HepG2 (cell line): ENCODE measurements around the gene HOXA13. TPM values are rescaled to one million over a fixed set of nuclear protein-coding genes. Genes with fewer than 3 reads are reported as not detected.
A peak's percentile ranks its signal among the peaks of the same experiment; 100 is the strongest.

Experiments
- MTA1 ChIP-seq: sonication (generic); formaldehyde crosslinking; IDR thresholded peaks from 2 replicates; pipeline ENCODE4 v1.4.0; 2020; ENCODE audit warnings: missing genetic modification reagents, mild to moderate bottlenecking, borderline replicate concordance
- SAP130 ChIP-seq: IDR thresholded peaks from 2 replicates; pipeline ENCODE4 v1.6.1; 2016; ENCODE audit warnings: low read depth
- polyA plus RNA-seq, 8 experiments: library from polyadenylated mRNA; depleted of rRNA in 3 of 8; stranded (reverse) in 7 of 8; unstranded in 1 of 8; fragments of >200 nt; fragmentation: Illumina TruSeq in 4 of 8; extraction: Trizol in 4 of 8; gene quantifications; 2 replicates each; pipeline versions ENCODE4 v1.2.1 to v1.2.3, GENCODE V29; 2011 to 2016; ENCODE audit warnings: low read depth in 4 of 8, missing spikeins in 1 of 8, mixed read lengths in 1 of 8; ENCODE audit not compliant: insufficient read depth in 1 of 8
- total RNA-seq, 5 experiments: library from RNA; depleted of rRNA; stranded (reverse); fragments of >200 nt; fragmentation: Illumina TruSeq; extraction: Trizol; gene quantifications; 2 replicates each; pipeline ENCODE4 v1.2.3, GENCODE V29; 2016; ENCODE audit warnings: low read depth in 1 of 5
- TF ChIP-seq, protein P1 (sequence below): sonication (generic); formaldehyde crosslinking; IDR thresholded peaks from 2 replicates; pipeline ENCODE4 v1.5.1; 2020; ENCODE audit warnings: mild to moderate bottlenecking, missing genetic modification reagents, moderate library complexity
- TF ChIP-seq, protein P2 (sequence below): sonication (generic); formaldehyde crosslinking; IDR thresholded peaks from 2 replicates; pipeline ENCODE4 v1.5.1; 2020; ENCODE audit warnings: missing genetic modification reagents, mild to moderate bottlenecking, borderline replicate concordance
- TF ChIP-seq, protein P3 (sequence below), 2 experiments: sonication (generic) in 1 of 2; formaldehyde crosslinking in 1 of 2; IDR thresholded peaks; 2 replicates each; pipeline versions ENCODE4 v1.6.1 to v1.9.0; 2014 to 2022; ENCODE audit warnings: antibody characterized with exemption in 1 of 2, borderline replicate concordance in 1 of 2, inconsistent platforms in 1 of 2, low read depth in 1 of 2, missing genetic modification reagents in 1 of 2

HOXA13 gene
- total and polyA plus RNA-seq, 2 of the 13 experiments (the other 11 are each of a cell fraction or from before 2014, with no cell fraction given), result 0.01 to 0.04 TPM

DNA sequence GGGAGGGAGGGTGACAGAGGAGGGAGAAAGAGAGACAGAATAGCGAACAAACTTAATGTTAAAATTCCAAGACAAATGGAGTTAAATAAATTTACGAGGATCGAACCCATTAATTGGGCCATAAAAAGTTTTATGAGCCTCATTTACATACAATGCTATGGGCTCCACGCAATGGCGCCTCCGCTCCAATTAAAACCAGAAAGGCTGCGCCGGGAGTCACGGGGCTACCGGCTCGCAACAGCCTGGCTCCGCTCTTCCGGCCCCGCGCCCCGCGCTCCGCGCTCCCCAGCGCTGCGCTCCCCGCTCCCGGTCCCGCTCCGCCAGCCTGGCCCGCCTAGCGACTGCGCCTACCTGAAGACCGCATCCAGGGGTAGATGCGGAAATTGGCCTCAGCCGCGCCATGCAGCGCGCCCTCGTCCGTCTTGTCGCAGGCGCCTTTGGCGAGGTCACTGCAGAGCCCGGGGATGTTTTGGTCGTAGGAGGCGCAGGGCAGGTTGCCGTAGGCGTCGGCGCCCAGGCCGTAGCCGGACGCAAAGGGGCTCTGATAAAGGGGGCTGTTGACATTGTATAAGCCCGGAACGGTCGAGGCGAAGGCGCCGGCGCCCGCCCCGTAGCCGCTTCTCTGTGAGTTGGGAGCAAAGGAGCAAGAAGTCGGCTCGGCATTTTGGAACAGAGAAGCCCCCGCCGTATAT, 43.9 kb downstream of the HOXA13 start (continued):
- TF ChIP-seq, protein P1, sequence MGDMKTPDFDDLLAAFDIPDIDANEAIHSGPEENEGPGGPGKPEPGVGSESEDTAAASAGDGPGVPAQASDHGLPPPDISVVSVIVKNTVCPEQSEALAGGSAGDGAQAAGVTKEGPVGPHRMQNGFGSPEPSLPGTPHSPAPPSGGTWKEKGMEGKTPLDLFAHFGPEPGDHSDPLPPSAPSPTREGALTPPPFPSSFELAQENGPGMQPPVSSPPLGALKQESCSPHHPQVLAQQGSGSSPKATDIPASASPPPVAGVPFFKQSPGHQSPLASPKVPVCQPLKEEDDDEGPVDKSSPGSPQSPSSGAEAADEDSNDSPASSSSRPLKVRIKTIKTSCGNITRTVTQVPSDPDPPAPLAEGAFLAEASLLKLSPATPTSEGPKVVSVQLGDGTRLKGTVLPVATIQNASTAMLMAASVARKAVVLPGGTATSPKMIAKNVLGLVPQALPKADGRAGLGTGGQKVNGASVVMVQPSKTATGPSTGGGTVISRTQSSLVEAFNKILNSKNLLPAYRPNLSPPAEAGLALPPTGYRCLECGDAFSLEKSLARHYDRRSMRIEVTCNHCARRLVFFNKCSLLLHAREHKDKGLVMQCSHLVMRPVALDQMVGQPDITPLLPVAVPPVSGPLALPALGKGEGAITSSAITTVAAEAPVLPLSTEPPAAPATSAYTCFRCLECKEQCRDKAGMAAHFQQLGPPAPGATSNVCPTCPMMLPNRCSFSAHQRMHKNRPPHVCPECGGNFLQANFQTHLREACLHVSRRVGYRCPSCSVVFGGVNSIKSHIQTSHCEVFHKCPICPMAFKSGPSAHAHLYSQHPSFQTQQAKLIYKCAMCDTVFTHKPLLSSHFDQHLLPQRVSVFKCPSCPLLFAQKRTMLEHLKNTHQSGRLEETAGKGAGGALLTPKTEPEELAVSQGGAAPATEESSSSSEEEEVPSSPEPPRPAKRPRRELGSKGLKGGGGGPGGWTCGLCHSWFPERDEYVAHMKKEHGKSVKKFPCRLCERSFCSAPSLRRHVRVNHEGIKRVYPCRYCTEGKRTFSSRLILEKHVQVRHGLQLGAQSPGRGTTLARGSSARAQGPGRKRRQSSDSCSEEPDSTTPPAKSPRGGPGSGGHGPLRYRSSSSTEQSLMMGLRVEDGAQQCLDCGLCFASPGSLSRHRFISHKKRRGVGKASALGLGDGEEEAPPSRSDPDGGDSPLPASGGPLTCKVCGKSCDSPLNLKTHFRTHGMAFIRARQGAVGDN (CRISPR knock-in tag), result peak; percentile 45
- TF ChIP-seq, protein P2, sequence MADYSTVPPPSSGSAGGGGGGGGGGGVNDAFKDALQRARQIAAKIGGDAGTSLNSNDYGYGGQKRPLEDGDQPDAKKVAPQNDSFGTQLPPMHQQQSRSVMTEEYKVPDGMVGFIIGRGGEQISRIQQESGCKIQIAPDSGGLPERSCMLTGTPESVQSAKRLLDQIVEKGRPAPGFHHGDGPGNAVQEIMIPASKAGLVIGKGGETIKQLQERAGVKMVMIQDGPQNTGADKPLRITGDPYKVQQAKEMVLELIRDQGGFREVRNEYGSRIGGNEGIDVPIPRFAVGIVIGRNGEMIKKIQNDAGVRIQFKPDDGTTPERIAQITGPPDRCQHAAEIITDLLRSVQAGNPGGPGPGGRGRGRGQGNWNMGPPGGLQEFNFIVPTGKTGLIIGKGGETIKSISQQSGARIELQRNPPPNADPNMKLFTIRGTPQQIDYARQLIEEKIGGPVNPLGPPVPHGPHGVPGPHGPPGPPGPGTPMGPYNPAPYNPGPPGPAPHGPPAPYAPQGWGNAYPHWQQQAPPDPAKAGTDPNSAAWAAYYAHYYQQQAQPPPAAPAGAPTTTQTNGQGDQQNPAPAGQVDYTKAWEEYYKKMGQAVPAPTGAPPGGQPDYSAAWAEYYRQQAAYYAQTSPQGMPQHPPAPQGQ (CRISPR knock-in tag), result no peak
- TF ChIP-seq, protein P3, sequence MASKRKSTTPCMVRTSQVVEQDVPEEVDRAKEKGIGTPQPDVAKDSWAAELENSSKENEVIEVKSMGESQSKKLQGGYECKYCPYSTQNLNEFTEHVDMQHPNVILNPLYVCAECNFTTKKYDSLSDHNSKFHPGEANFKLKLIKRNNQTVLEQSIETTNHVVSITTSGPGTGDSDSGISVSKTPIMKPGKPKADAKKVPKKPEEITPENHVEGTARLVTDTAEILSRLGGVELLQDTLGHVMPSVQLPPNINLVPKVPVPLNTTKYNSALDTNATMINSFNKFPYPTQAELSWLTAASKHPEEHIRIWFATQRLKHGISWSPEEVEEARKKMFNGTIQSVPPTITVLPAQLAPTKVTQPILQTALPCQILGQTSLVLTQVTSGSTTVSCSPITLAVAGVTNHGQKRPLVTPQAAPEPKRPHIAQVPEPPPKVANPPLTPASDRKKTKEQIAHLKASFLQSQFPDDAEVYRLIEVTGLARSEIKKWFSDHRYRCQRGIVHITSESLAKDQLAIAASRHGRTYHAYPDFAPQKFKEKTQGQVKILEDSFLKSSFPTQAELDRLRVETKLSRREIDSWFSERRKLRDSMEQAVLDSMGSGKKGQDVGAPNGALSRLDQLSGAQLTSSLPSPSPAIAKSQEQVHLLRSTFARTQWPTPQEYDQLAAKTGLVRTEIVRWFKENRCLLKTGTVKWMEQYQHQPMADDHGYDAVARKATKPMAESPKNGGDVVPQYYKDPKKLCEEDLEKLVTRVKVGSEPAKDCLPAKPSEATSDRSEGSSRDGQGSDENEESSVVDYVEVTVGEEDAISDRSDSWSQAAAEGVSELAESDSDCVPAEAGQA (IDR thresholded peaks at IDR 0.05; ENCODE audit: low read depth), result no peak
- TF ChIP-seq, protein P3 (CRISPR knock-in tag; IDR thresholded peaks at IDR 0.05; ENCODE audit: borderline replicate concordance), result no peak
- TF ChIP-seq MTA1 (CRISPR knock-in tag), result no peak
- no peak for TF ChIP-seq SAP130 (CRISPR knock-in tag)
